ENCODE measurements around the gene TENM3.

The TENM3 gene

DNA sequence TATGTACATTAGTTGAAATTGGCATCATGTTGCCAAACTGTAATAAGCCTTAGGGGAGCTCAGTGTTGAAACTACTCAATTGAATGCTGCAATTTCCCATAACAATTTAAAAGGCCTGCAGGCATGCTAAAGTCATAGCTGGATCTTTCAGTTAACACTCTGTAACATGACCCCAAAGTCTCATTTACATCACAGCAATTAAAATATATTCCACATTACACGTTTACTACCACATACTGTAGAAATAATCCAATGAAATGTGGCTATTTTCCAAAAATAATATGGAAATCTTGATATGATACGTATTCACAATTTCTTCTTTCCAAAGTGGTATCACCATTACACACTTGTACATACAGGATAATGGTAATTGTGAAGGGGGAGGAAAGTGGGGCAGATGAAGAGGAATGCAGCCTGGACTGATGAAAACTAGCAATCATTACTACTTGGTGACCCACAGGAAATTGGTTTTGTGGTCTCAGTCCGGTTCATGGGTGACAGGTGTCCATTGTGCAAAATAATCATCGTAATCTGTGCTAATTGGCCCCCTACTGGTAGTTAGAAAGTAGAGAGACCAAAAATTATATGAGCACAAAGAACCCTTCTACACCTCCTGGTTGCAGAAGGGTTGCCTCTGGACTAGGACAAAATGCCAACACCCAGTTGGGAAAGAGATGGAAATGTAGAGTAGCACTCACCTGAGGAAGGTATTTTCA is 63.7 kb downstream of the TENM3 start (continued):
- TF ChIP-seq BCL6B (tag by site-specific recombination; IDR thresholded peaks at IDR 0.05) = no peak
- TF ChIP-seq ZNF529 (tag by site-specific recombination; IDR thresholded peaks at IDR 0.05; ENCODE audit: insufficient replicate concordance) = no peak
- no peak for TF ChIP-seq ZFHX2 (tag by site-specific recombination; conservative IDR thresholded peaks at IDR 0.05)
- no peak for TF ChIP-seq KLF7 (tag by site-specific recombination; IDR thresholded peaks at IDR 0.05; ENCODE audit: borderline replicate concordance)
- no peak for TF ChIP-seq ZNF658 (tag by site-specific recombination; IDR thresholded peaks at IDR 0.05)
- TF ChIP-seq ZBTB17 (tag by site-specific recombination; IDR thresholded peaks at IDR 0.05) = peak; percentile 76
- no peak for TF ChIP-seq ZNF157 (tag by site-specific recombination; IDR thresholded peaks at IDR 0.05)
- TF ChIP-seq EGR2 (tag by site-specific recombination; IDR thresholded peaks at IDR 0.05; ENCODE audit: low read depth) = no peak
- peak; percentile 80; the same call in 1 of the 2 replicates for TF ChIP-seq ZNF24 (tag by site-specific recombination; IDR thresholded peaks at IDR 0.05)
- TF ChIP-seq, protein P1, sequence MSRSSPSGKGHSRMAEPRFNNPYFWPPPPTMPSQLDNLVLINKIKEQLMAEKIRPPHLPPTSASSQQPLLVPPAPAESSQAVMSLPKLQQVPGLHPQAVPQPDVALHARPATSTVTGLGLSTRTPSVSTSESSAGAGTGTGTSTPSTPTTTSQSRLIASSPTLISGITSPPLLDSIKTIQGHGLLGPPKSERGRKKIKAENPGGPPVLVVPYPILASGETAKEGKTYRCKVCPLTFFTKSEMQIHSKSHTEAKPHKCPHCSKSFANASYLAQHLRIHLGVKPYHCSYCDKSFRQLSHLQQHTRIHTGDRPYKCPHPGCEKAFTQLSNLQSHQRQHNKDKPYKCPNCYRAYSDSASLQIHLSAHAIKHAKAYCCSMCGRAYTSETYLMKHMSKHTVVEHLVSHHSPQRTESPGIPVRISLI (tag by site-specific recombination; IDR thresholded peaks at IDR 0.05) = peak; percentile 52; the same call in 1 of the 2 replicates
- no peak for TF ChIP-seq ZNF335 (tag by site-specific recombination; conservative IDR thresholded peaks at IDR 0.05)
- TF ChIP-seq GLIS2 (tag by site-specific recombination; IDR thresholded peaks at IDR 0.05) = no peak
- TF ChIP-seq ZNF266 (tag by site-specific recombination; IDR thresholded peaks at IDR 0.05; ENCODE audit: low read depth) = no peak
- peak; percentile 76 for TF ChIP-seq BCL11B (tag by site-specific recombination; IDR thresholded peaks at IDR 0.05; ENCODE audit: low read depth)
- no peak for TF ChIP-seq ZNF473 (tag by site-specific recombination; IDR thresholded peaks at IDR 0.05)
- no peak for TF ChIP-seq ZNF621 (tag by site-specific recombination; IDR thresholded peaks at IDR 0.05)
- no peak for TF ChIP-seq KLF9 (tag by site-specific recombination; IDR thresholded peaks at IDR 0.05; ENCODE audit: low read depth)
- TF ChIP-seq, protein P2, sequence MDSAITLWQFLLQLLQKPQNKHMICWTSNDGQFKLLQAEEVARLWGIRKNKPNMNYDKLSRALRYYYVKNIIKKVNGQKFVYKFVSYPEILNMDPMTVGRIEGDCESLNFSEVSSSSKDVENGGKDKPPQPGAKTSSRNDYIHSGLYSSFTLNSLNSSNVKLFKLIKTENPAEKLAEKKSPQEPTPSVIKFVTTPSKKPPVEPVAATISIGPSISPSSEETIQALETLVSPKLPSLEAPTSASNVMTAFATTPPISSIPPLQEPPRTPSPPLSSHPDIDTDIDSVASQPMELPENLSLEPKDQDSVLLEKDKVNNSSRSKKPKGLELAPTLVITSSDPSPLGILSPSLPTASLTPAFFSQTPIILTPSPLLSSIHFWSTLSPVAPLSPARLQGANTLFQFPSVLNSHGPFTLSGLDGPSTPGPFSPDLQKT (IDR thresholded peaks at IDR 0.05; ENCODE audit: borderline replicate concordance, low read depth, low read length) = no peak
- TF ChIP-seq, protein P3, sequence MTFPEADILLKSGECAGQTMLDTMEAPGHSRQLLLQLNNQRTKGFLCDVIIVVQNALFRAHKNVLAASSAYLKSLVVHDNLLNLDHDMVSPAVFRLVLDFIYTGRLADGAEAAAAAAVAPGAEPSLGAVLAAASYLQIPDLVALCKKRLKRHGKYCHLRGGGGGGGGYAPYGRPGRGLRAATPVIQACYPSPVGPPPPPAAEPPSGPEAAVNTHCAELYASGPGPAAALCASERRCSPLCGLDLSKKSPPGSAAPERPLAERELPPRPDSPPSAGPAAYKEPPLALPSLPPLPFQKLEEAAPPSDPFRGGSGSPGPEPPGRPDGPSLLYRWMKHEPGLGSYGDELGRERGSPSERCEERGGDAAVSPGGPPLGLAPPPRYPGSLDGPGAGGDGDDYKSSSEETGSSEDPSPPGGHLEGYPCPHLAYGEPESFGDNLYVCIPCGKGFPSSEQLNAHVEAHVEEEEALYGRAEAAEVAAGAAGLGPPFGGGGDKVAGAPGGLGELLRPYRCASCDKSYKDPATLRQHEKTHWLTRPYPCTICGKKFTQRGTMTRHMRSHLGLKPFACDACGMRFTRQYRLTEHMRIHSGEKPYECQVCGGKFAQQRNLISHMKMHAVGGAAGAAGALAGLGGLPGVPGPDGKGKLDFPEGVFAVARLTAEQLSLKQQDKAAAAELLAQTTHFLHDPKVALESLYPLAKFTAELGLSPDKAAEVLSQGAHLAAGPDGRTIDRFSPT (tag by site-specific recombination; IDR thresholded peaks at IDR 0.05) = peak; percentile 48; the same call in 1 of the 2 replicates
- peak; percentile 64 for TF ChIP-seq FEZF1 (tag by site-specific recombination; IDR thresholded peaks at IDR 0.05)
- no peak for TF ChIP-seq ZNF416 (tag by site-specific recombination; IDR thresholded peaks at IDR 0.05)
- no peak for TF ChIP-seq RBAK (tag by site-specific recombination; IDR thresholded peaks at IDR 0.05)
- no peak for TF ChIP-seq ZNF426 (tag by site-specific recombination; IDR thresholded peaks at IDR 0.05)
- TF ChIP-seq SCRT1 (tag by site-specific recombination; IDR thresholded peaks at IDR 0.05; ENCODE audit: borderline replicate concordance) = no peak
- no peak for TF ChIP-seq MYNN (tag by site-specific recombination; IDR thresholded peaks at IDR 0.05; ENCODE audit: borderline replicate concordance)
- peak; percentile 52; the same call in 1 of the 2 replicates for TF ChIP-seq GLIS1 (tag by site-specific recombination; IDR thresholded peaks at IDR 0.05)
- no peak for TF ChIP-seq ZNF530 (tag by site-specific recombination; IDR thresholded peaks at IDR 0.05; ENCODE audit: low read depth)
- TF ChIP-seq ZNF791 (tag by site-specific recombination; IDR thresholded peaks at IDR 0.05) = no peak
- no peak for TF ChIP-seq CTCF (tag by site-specific recombination; IDR thresholded peaks at IDR 0.05)
- no peak for TF ChIP-seq ZNF302 (tag by site-specific recombination; IDR thresholded peaks at IDR 0.05; ENCODE audit: low read depth)
- no peak for TF ChIP-seq ZNF354C (tag by site-specific recombination; IDR thresholded peaks at IDR 0.05; ENCODE audit: borderline replicate concordance, low read depth)
